Liver (tissue), 9 donors: ENCODE measurements around the gene TIMM17A. TPM values are rescaled to one million over a fixed set of nuclear protein-coding genes. Genes with fewer than 3 reads are reported as not detected.

Experiments
- DNase-seq: peaks from one replicate; pipeline ENCODE4 v3.0.0-alpha.2; 2017; ENCODE audit warnings: low spot score
- H3K27ac ChIP-seq, 2 donors: one replicate each; pipeline ENCODE4 v1.7.0; 2013; ENCODE audit warnings: inconsistent platforms in 2 of 2, low read length in 2 of 2, control low read depth in 1 of 2, low read depth in 1 of 2, mild to moderate bottlenecking in 1 of 2
- H3K27me3 ChIP-seq, 4 donors: one replicate each; pipeline versions ENCODE4 v1.6.1 to v1.7.0; 2013; ENCODE audit warnings: low read length in 3 of 4, inconsistent platforms in 1 of 4, mild to moderate bottlenecking in 1 of 4, moderate library complexity in 1 of 4; ENCODE audit not compliant: control insufficient read depth in 4 of 4, insufficient read depth in 4 of 4
- H3K36me3 ChIP-seq, 4 donors: one replicate each; pipeline versions ENCODE4 v1.6.1 to v1.7.0; 2013; ENCODE audit warnings: low read length in 3 of 4, mild to moderate bottlenecking in 3 of 4, low read depth in 1 of 4, moderate library complexity in 1 of 4; ENCODE audit not compliant: control insufficient read depth in 4 of 4, insufficient read depth in 3 of 4
- H3K4me1 ChIP-seq, 4 donors: one replicate each; pipeline versions ENCODE4 v1.6.1 to v1.7.0; 2013; ENCODE audit warnings: low read length in 3 of 4, mild to moderate bottlenecking in 3 of 4, moderate library complexity in 1 of 4; ENCODE audit not compliant: control insufficient read depth in 4 of 4, insufficient read depth in 4 of 4
- H3K4me3 ChIP-seq, 3 donors: one replicate each; pipeline versions ENCODE4 v1.6.1 to v1.7.0; 2013; ENCODE audit warnings: low read length in 3 of 3, control low read depth in 1 of 3, low read depth in 1 of 3, mild to moderate bottlenecking in 1 of 3
- H3K9ac ChIP-seq, 2 donors: one replicate each; pipeline ENCODE4 v1.7.0; 2013; ENCODE audit warnings: low read length in 2 of 2, mild to moderate bottlenecking in 2 of 2, moderate library complexity in 2 of 2, control low read depth in 1 of 2, low read depth in 1 of 2
- H3K9me3 ChIP-seq, 4 donors: one replicate each; pipeline versions ENCODE4 v1.6.1 to v1.7.0; 2013; ENCODE audit warnings: low read length in 3 of 4; ENCODE audit not compliant: control insufficient read depth in 4 of 4
- ATF3 ChIP-seq: IDR thresholded peaks from 2 replicates; pipeline ENCODE4 v1.6.1; 2016; ENCODE audit warnings: antibody characterized with exemption
- CTCF ChIP-seq: fragments of 150-350 bp; IDR thresholded peaks from 2 replicates; pipeline ENCODE4 v1.5.1; 2017; ENCODE audit warnings: improper control_type of control experiment, low read depth, low read length; ENCODE audit not compliant: missing input control
- EGR1 ChIP-seq, 2 donors: IDR thresholded peaks; 2 replicates each; pipeline ENCODE4 v1.6.1; 2016 to 2018; ENCODE audit warnings: antibody characterized with exemption in 2 of 2, low read depth in 2 of 2
- FOXA1 ChIP-seq: IDR thresholded peaks from 2 replicates; pipeline ENCODE4 v1.6.1; 2016; ENCODE audit warnings: antibody characterized with exemption
- FOXA2 ChIP-seq: IDR thresholded peaks from 2 replicates; pipeline ENCODE4 v1.6.1; 2016; ENCODE audit warnings: antibody characterized with exemption
- GABPA ChIP-seq, 2 donors: IDR thresholded peaks in 1 of 2; conservative IDR thresholded peaks in 1 of 2; 2 replicates each; pipeline ENCODE4 v1.6.1; 2016; ENCODE audit warnings: antibody characterized with exemption in 2 of 2, mild to moderate bottlenecking in 1 of 2, moderate library complexity in 1 of 2
- HNF4A ChIP-seq, 2 donors: conservative IDR thresholded peaks; 2 replicates each; pipeline ENCODE4 v1.6.1; 2016; ENCODE audit warnings: antibody characterized with exemption in 2 of 2, mild to moderate bottlenecking in 2 of 2
- HNF4G ChIP-seq: IDR thresholded peaks from 2 replicates; pipeline ENCODE4 v1.6.1; 2016; ENCODE audit warnings: antibody characterized with exemption
- JUND ChIP-seq, 2 donors: IDR thresholded peaks; 2 replicates each; pipeline ENCODE4 v1.6.1; 2016; ENCODE audit warnings: antibody characterized with exemption in 2 of 2
- MAX ChIP-seq: IDR thresholded peaks from 2 replicates; pipeline ENCODE4 v1.6.1; 2016; ENCODE audit warnings: antibody characterized with exemption
- NR2F2 ChIP-seq: IDR thresholded peaks from 2 replicates; pipeline ENCODE4 v1.6.1; 2016; ENCODE audit warnings: antibody characterized with exemption
- RAD21 ChIP-seq, 2 donors: IDR thresholded peaks; 2 replicates each; pipeline ENCODE4 v1.6.1; 2016; ENCODE audit warnings: antibody characterized with exemption in 2 of 2, mild to moderate bottlenecking in 2 of 2
- RXRA ChIP-seq, 2 donors: IDR thresholded peaks; 2 replicates each; pipeline ENCODE4 v1.6.1; 2017 to 2018; ENCODE audit warnings: antibody characterized with exemption in 2 of 2, mild to moderate bottlenecking in 1 of 2
- SP1 ChIP-seq: IDR thresholded peaks from 2 replicates; pipeline ENCODE4 v1.6.1; 2018; ENCODE audit warnings: antibody characterized with exemption, mild to moderate bottlenecking
- TAF1 ChIP-seq: conservative IDR thresholded peaks from 2 replicates; pipeline ENCODE4 v1.6.1; 2016; ENCODE audit warnings: antibody characterized with exemption, mild to moderate bottlenecking
- YY1 ChIP-seq: IDR thresholded peaks from 2 replicates; pipeline ENCODE4 v1.6.1; 2016; ENCODE audit warnings: antibody characterized with exemption, mild to moderate bottlenecking
- ZBTB33 ChIP-seq: IDR thresholded peaks from 2 replicates; pipeline ENCODE4 v1.6.1; 2016; ENCODE audit warnings: antibody characterized with exemption
- WGBS: extraction: QIAGEN DNeasy Blood & Tissue Kit; methylation state at CpG from one replicate; pipeline ENCODE4 v1.1.7; 2013; 5-methylcytosine and 5-hydroxymethylcytosine counted together
- polyA plus RNA-seq, 2 donors: library from polyadenylated mRNA; stranded (reverse) in 1 of 2; unstranded in 1 of 2; fragments of 200-250 nt in 1 of 2; fragments of >200 nt in 1 of 2; fragmentation: Nextera tagmentation in 1 of 2; extraction: Ambion mirVana in 1 of 2; gene quantifications; one replicate each; pipeline versions ENCODE4 v1.2.1 to v1.2.3, GENCODE V29; 2013 to 2015
- total RNA-seq, 2 donors: library from RNA; depleted of rRNA; stranded (reverse); fragments of >200 nt; gene quantifications; one replicate each; pipeline ENCODE4 v1.2.3, GENCODE V29; 2014
- TF ChIP-seq, protein P1 (sequence below): IDR thresholded peaks from 2 replicates; pipeline ENCODE4 v1.6.1; 2016; ENCODE audit warnings: antibody characterized with exemption, mild to moderate bottlenecking
- donor health status: healthy.
- donor health status: healthy.
- donor health status: healthy.
- donor health status: healthy.
- donor health status: healthy.

Gene TIMM17A
- total and polyA plus RNA-seq, 4 donors = 21.1 to 72.1 (median 51.0) TPM

DNA sequence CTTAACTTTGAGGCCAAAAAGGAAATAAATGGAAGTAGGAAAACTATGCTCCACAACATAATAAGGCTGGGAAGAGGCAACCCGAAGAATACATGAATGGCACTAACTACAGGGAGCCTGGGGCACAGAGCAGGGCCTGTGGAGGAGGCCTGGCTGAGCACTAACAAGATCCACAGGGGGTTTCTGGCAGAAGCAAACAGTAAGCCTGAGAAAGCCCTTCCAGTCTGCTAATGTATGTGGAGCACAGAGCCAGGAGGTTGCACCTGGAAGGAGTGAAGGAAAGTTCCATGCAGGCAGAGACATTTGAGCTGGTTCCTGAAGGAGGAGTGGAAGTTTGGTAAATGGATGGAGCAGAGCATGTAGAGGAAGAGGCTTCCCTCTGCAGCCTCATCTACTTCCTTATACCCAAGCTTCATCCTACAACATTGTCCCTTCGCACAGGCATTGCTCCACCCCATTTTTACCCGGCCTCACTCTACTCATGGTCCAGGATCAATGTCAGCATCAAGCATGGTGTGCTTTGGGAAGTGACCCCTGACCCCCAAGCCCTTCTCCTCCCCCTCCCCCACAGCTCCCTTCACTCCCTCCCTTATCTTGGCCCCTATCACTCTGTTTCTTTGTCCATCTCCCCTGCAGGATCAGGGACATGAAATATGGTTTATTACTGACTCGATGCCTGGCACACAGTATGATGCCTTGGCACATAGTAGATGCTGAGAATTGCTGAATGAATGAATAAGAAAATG, 43.3 kb upstream of the TIMM17A start:
- H3K9me3 ChIP-seq = no peaks in the 10 kb centered on the region
- TF ChIP-seq RAD21 (IDR thresholded peaks at IDR 0.05) (no peak), ATF3 (no peak)
- H3K9ac ChIP-seq = no peak overlapping the region
- no peak for DNase-seq
- H3K27me3 ChIP-seq = no peaks in the 10 kb centered on the region
- no peak overlapping the region for H3K4me3 ChIP-seq
- H3K27ac ChIP-seq = no peak overlapping the region
- H3K4me1 ChIP-seq = peaks cover 0 to 3% (median 0%) of the 10 kb centered on the region in 4 donors
- 88% methylated on average over 4 of the region's 4 CpGs for WGBS
- no peaks in the 10 kb centered on the region for H3K36me3 ChIP-seq

- Histone ChIP-seq H3K27me3 (no peaks in the 10 kb centered on the region), H3K4me3 (no peak overlapping the region), H3K27ac (no peak overlapping the region), H3K9me3 (no peaks in the 10 kb centered on the region), H3K36me3 (no peaks in the 10 kb centered on the region), H3K9ac (no peak overlapping the region), H3K4me1 (peaks cover 0 to 3% (median 0%) of the 10 kb centered on the region in 4 donors)
- no peak for DNase-seq
- TF ChIP-seq JUND (IDR thresholded peaks at IDR 0.05) = no peak
- TF ChIP-seq HNF4A (conservative IDR thresholded peaks at IDR 0.05) = no peak
- no peak for TF ChIP-seq GABPA (IDR thresholded peaks at IDR 0.05 in 1 of 2, conservative IDR thresholded peaks at IDR 0.05 in 1 of 2)
- no peak for TF ChIP-seq RXRA (IDR thresholded peaks at IDR 0.05)
- TF ChIP-seq NR2F2 = no peak
- TF ChIP-seq CTCF = no peak
- TF ChIP-seq FOXA1 = no peak
- TF ChIP-seq HNF4G = no peak
- no peak for TF ChIP-seq YY1
- TF ChIP-seq, protein P1, sequence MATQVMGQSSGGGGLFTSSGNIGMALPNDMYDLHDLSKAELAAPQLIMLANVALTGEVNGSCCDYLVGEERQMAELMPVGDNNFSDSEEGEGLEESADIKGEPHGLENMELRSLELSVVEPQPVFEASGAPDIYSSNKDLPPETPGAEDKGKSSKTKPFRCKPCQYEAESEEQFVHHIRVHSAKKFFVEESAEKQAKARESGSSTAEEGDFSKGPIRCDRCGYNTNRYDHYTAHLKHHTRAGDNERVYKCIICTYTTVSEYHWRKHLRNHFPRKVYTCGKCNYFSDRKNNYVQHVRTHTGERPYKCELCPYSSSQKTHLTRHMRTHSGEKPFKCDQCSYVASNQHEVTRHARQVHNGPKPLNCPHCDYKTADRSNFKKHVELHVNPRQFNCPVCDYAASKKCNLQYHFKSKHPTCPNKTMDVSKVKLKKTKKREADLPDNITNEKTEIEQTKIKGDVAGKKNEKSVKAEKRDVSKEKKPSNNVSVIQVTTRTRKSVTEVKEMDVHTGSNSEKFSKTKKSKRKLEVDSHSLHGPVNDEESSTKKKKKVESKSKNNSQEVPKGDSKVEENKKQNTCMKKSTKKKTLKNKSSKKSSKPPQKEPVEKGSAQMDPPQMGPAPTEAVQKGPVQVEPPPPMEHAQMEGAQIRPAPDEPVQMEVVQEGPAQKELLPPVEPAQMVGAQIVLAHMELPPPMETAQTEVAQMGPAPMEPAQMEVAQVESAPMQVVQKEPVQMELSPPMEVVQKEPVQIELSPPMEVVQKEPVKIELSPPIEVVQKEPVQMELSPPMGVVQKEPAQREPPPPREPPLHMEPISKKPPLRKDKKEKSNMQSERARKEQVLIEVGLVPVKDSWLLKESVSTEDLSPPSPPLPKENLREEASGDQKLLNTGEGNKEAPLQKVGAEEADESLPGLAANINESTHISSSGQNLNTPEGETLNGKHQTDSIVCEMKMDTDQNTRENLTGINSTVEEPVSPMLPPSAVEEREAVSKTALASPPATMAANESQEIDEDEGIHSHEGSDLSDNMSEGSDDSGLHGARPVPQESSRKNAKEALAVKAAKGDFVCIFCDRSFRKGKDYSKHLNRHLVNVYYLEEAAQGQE = no peak
- no peak for TF ChIP-seq EGR1 (IDR thresholded peaks at IDR 0.05; ENCODE audit: low read depth in 2 of 2)
- no peak for TF ChIP-seq ATF3
- TF ChIP-seq TAF1 = no peak
- no peak for TF ChIP-seq FOXA2
- no peak for TF ChIP-seq RAD21 (IDR thresholded peaks at IDR 0.05)
- no peak for TF ChIP-seq MAX
- no peak for TF ChIP-seq SP1
- TF ChIP-seq ZBTB33 = no peak
- WGBS = 79% methylated on average over 5 of the region's 5 CpGs
These were observed 42.5 kb upstream of the TIMM17A start for GRCh38 chr1:201912832-201913231.
